Subcutaneous adipose tissue (tissue), 4 donors: ENCODE data around the gene STK11IP. TPM values are rescaled to one million over a fixed set of nuclear protein-coding genes. Genes with fewer than 3 reads are reported as not detected.

Experiments used
- total RNA-seq, 4 donors: library from RNA; depleted of rRNA; stranded (reverse); fragments of >200 nt; gene quantifications; one replicate each; pipeline ENCODE4 v1.1.0, GENCODE V29; 2016
- TF ChIP-seq, protein P1 (sequence below): fragments of 450-650 bp; IDR thresholded peaks from one replicate; pipeline ENCODE4 v1.5.1; 2016; ENCODE audit warnings: low read depth, mild to moderate bottlenecking, control low read depth, antibody characterized with exemption, moderate library complexity

STK11IP gene
- total RNA-seq, 4 donors from 2014 or later = 5.4 to 20.5 (median 10.4) TPM

DNA sequence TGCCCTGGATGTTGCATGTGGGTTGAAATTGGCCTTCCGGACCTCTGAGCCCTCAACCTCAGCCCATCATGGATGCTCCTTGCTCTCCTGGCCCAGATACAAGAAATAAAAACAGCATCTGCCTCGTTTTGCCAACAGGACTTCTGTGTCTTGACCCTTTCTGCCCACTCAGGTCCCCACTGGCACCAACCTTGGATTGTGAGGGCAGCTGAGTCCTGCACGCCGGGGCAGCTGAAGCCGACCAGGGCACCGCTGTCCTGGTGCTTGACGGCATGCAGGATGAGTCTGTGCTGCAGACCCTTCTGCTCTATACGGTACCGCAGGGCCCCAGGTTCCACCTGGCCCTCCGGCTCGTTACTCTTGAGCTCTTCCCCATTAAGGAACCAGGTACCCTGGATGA, 31.0 kb upstream of the STK11IP start:
- TF ChIP-seq, protein P1, sequence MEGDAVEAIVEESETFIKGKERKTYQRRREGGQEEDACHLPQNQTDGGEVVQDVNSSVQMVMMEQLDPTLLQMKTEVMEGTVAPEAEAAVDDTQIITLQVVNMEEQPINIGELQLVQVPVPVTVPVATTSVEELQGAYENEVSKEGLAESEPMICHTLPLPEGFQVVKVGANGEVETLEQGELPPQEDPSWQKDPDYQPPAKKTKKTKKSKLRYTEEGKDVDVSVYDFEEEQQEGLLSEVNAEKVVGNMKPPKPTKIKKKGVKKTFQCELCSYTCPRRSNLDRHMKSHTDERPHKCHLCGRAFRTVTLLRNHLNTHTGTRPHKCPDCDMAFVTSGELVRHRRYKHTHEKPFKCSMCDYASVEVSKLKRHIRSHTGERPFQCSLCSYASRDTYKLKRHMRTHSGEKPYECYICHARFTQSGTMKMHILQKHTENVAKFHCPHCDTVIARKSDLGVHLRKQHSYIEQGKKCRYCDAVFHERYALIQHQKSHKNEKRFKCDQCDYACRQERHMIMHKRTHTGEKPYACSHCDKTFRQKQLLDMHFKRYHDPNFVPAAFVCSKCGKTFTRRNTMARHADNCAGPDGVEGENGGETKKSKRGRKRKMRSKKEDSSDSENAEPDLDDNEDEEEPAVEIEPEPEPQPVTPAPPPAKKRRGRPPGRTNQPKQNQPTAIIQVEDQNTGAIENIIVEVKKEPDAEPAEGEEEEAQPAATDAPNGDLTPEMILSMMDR = no peak

DNA sequence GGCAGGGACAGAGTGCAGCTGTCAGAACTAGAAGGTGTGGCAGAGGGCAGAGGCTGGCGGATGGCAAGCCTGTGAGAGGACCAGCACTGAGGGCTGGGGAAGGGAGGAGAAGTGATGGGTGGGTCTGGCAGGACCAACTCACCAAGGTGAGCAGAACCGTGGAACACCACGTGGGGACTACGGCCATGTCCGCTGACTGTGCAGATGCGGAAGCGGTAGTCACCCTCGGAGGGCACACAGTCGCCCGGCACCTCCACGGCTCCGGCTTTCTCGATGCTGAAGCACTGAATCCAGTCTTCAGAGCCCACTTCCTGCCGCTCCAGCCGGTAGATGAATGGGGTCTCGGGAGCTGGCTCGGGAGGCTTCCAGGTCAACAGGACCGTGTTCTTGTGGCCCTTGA, 30.5 kb upstream of the STK11IP start:
- TF ChIP-seq, protein P1 = no peak

DNA sequence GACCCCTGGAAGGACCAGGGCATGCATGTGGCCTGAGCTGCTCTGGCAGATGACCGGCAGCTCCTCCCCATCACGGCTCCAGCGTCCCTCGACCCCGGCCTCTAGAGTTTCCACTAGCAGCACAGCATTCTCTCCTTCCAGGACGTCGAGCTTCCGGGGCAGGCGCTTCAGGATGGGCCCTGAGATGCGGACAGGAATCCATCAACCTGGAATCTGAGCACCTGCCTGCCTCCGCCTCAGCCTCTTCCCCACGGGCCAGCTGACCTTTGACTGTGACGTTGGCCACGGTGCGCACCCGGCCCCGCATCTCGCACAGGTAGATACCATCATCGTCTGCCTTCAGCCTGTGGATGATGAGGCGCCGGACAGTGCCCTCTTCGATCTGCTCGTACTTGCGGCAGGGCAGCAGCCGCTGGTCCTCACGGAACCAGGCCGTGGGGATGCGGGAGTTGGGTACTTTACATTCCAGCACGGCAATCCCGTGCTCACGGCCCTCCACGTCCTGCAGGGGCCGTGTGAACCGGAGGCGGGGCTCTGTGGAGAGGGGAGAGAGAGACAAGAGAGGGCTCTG, 29.8 kb upstream of the STK11IP start:
- TF ChIP-seq, protein P1 = no peak

DNA sequence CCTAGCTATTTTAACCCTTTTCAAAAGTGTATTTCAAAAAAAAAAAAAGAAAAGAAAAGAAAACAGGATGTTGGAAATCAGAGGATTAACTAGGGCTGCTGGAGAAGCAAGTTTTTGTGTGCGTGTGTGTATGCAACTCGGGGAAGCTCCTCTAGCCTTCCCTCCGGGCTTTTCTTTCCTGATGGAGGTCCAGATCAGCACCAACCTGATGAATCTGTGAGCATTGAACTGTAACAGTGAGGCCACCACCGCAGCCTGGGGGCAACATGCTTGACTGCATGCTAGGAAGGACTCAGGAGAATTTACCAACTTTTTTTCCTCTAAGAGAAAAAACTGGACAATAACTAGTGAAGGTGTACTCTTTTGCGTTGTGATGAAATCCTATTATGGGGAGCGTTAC, 28.6 kb upstream of the STK11IP start:
- TF ChIP-seq, protein P1 = no peak

DNA sequence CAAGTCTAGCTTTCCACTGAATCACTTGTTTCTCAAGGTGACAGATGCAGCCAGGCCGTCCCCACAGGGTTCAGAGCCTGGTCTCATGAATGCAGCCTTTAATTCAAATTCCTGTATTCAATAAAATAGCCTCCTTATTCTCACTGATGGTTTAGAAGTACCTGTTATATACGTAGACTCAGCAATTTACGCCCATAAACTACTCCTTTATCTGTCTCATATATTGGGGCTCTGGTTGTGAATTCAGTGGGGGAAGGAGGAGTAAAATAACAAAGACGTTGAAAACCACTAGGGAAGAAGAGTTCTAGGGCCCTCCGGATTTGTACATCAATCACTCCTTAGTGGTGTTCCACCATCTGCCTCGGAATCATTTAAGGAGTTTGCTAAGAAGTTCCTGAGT, 28.0 kb upstream of the STK11IP start:
- TF ChIP-seq, protein P1 = no peak

DNA sequence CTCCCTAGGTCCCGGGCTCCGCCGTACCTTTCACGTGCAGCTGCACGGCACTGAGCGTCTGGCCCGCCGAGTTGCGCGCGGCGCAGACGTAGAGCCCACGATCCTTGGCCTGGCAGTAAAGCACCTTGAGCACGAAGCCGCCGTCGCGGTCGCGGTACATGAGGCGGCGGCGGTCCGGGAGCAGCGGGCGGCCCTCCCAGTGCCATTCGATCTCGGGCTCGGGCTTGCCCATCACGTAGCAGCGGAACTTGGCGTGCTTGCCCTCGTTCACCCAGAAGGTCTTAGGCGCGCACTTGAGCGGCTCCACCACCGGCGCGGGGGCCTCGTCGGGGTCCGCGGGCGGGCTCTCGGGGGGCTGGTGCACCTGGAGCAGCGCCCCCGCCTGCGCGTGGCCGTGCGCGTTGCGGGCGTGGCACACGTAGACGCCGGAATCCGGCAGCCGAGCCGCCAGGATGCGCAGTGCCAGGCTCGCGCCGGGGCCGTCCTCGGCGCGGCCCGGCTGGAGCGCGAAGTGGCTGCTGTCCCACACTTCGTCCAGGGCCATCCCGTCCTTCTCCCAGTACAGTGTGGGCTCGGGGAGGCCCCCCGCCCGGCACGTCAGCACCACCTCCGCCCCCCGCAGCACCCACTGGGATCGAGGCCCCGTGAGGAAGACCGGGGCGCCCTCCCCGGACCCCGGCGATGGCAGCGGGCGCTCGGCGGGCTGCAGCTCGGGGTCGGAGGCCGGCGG, 27.3 kb upstream of the STK11IP start:
- TF ChIP-seq, protein P1 = no peak

DNA sequence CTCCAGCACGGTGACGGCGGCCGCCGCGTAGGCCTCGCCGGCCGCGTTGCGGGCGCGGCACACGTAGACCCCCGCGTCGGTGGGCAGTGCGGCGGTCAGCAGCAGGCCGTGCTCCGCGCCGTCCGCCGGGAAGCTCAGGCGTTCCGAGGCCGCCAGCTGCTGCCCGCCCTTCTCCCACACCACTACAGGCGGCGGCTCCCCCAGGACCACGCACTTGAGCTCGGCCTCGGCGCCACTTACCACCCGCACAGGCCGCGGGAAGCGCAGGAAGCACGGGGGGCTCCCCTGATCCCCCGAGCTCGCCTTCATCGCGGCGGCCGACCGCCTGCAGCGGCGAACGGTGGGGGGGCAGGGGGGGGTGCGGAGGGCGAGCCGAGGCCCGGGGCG, 26.7 kb upstream of the STK11IP start:
- TF ChIP-seq, protein P1 = no peak
